NCI-H2081 treated with DMSO at 0.1 percent for 48 hours (cell line): ENCODE measurements around the gene NR3C2.

ENCODE experiments used
- DNase-seq: peaks from one replicate; lab custom pipeline; 2025; lab: John Stamatoyannopoulos, UW

Gene NR3C2

GRCh38 chr4:148441986-148442831 lies at the start of gene NR3C2:
Gene NR3C2 (minus strand): TSS chr4:148442414.
- DNase-seq = peak; percentile 43

GRCh38 chr4:148487181-148487580 lies 45.0 kb upstream of the NR3C2 start:
- DNase-seq = no peak

- DNase-seq = no peak
These were observed 39.4 kb upstream of the NR3C2 start for GRCh38 chr4:148481636-148482035.

GRCh38 chr4:148477276-148477675 lies 35.1 kb upstream of the NR3C2 start:
- DNase-seq = no peak

GRCh38 chr4:148469938-148470337 lies 27.7 kb upstream of the NR3C2 start:
- no peak for DNase-seq

- no peak for DNase-seq
These were observed 12.6 kb upstream of the NR3C2 start for GRCh38 chr4:148454835-148455234.

- DNase-seq = no peak
These were observed 11.6 kb upstream of the NR3C2 start for GRCh38 chr4:148453833-148454232.

- no peak for DNase-seq
These were observed 10.8 kb upstream of the NR3C2 start for GRCh38 chr4:148452970-148453369.

- no peak for DNase-seq
These were observed 7.7 kb upstream of the NR3C2 start for GRCh38 chr4:148449921-148450320.

GRCh38 chr4:148448141-148448540 lies 5.9 kb upstream of the NR3C2 start:
- DNase-seq = no peak

- DNase-seq = no peak
These were observed 5.5 kb upstream of the NR3C2 start for GRCh38 chr4:148447681-148448080.

- DNase-seq = no peak
These were observed 3.7 kb upstream of the NR3C2 start for GRCh38 chr4:148445860-148446330.

GRCh38 chr4:148445071-148445859 lies 3.1 kb upstream of the NR3C2 start:
- no peak for DNase-seq

- DNase-seq = no peak
These were observed 2.3 kb upstream of the NR3C2 start for GRCh38 chr4:148444296-148445070.

- DNase-seq = no peak
These were observed 1.5 kb upstream of the NR3C2 start for GRCh38 chr4:148443512-148444295.

GRCh38 chr4:148442832-148443511 lies 758 bp upstream of the NR3C2 start:
- DNase-seq = no peak

- no peak for DNase-seq
These were observed 609 bp downstream of the NR3C2 start for GRCh38 chr4:148441624-148441985.

- DNase-seq = no peak
These were observed 4.2 kb downstream of the NR3C2 start for GRCh38 chr4:148438047-148438446.

GRCh38 chr4:148437439-148437838 lies 4.8 kb downstream of the NR3C2 start:
- no peak for DNase-seq

GRCh38 chr4:148436512-148436911 lies 5.7 kb downstream of the NR3C2 start:
- DNase-seq = no peak
